SK-MEL-5 (cell line): ENCODE results near the gene KCNH3. TPM values are rescaled to one million over a fixed set of nuclear protein-coding genes. Genes with fewer than 3 reads are reported as not detected.

ENCODE experiments used
- DNase-seq: peaks from one replicate; pipeline ENCODE4 v3.0.0-alpha.2; 2016; ENCODE audit warnings: low read depth, low spot score
- in situ Hi-C: cut with HindIII; loops from 2 replicates; pipeline ENCODE4 v1.10.0; 2016; ENCODE audit warnings: low sequenced_read_pairs, high pct_unique_total_duplicates, low pct_unique_long_range_greater_than_20kb
- total RNA-seq: library from RNA; depleted of rRNA; stranded (reverse); fragments of >200 nt; shearing (Covaris generic); gene quantifications from 2 replicates; pipeline ENCODE4 v1.2.3, GENCODE V29; 2014

Gene KCNH3
- total RNA-seq, 1 experiment from 2014 or later, result 0.66 TPM

DNA sequence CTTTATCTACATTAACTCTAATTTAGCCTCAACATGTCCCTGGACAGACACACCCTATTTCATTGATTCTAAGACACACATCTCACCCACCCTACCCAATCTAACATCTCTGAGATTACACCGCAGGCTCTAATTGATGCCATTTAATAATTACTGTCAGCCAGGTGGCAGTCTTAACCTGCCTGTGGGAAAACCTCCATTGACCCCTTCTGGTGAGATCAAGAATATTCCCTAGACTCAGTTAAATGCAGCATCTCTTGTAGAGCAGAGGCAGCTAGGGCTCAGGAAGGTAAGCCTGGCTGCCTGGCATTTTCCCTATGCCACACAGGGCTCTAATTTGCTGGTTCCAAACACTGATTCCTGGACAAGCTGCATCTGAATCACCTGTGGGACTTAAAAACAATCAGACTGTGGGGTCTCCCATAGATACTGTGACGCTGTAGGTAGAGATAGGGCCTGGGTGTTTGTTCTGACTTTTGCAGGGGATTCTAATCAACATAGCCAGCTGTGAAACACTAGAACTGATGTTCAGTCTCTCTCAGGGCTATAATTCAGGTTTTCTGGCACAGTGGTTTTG, 14.8 kb downstream of the KCNH3 start:
- peak; percentile 61 for DNase-seq
- in situ Hi-C loops, result no loop called here

DNA sequence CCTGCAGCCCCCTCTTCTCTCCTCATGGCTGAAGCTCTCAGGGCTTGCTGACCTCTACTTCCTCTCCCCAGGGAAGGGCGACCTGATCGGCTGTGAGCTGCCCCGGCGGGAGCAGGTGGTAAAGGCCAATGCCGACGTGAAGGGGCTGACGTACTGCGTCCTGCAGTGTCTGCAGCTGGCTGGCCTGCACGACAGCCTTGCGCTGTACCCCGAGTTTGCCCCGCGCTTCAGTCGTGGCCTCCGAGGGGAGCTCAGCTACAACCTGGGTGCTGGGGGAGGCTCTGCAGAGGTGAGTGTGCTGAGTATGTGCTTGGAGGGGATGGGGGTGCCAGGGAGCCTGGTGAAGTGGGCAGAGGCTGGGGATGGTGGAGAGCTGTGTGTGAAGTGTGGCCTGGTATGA, 15.4 kb downstream of the KCNH3 start:
- DNase-seq, result no peak
- in situ Hi-C loops, result no loop called here

DNA sequence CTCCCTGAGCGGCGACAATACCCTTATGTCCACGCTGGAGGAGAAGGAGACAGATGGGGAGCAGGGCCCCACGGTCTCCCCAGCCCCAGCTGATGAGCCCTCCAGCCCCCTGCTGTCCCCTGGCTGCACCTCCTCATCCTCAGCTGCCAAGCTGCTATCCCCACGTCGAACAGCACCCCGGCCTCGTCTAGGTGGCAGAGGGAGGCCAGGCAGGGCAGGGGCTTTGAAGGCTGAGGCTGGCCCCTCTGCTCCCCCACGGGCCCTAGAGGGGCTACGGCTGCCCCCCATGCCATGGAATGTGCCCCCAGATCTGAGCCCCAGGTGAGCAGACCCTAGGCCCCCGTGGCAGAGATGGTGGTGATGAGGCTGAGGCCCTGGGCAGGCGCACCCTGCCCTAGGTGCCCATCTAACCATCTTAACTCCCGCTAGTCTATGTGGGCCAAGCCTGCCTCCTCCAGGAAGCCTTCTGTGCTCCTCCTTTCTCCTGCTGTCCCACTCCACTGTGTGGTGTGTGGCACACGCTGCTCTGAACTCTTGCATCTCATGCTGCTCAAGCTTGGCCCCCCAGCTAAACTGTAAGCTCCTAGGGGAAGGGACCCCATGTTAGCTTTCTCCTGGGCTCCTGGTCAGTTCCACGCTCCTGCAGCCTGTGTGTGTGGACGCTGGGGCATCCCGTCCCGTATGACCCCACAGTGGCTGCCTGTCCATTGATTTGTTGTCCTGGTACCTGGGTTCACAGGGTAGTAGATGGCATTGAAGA, 17.0 kb downstream of the KCNH3 start:
- no peak for DNase-seq
- in situ Hi-C loops, result no loop called here

DNA sequence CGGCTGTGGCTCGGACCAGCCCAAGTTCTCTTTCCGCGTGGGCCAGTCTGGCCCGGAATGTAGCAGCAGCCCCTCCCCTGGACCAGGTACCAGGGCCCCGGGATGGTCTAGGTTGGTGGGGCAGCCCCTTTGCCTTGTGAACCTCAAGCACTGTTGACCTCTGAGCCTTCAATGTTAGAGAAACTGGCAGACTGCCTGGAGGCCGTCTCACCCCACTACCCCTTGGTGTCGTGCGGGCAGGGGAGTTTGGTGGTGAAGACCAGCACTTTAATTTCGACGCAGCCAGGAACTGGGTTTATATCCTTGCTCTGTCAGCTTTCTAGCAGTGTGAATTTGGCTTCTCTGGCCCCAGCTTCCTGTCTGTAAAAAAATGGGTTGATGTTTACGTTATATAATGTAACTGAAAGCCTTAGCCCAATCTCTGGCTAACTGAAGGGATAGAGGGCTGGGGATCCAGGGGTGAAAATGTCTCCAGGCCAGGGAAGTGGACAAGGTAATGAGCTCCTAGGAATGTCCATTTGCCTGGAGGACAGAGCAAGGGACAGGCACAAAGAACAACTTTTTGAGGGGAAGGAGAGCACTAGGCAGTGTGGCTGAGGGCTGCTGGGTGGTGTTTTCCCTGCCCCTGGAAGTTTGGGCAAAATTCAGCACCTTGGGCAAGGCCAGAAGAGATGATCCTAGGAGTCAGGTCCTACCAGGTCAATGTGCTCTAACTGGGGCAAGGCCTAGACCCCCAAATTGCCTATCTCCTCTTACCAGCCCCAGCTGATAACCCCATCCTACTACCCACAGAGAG, 17.8 kb downstream of the KCNH3 start:
- DNase-seq, result no peak
- in situ Hi-C loops, result no loop called here

DNA sequence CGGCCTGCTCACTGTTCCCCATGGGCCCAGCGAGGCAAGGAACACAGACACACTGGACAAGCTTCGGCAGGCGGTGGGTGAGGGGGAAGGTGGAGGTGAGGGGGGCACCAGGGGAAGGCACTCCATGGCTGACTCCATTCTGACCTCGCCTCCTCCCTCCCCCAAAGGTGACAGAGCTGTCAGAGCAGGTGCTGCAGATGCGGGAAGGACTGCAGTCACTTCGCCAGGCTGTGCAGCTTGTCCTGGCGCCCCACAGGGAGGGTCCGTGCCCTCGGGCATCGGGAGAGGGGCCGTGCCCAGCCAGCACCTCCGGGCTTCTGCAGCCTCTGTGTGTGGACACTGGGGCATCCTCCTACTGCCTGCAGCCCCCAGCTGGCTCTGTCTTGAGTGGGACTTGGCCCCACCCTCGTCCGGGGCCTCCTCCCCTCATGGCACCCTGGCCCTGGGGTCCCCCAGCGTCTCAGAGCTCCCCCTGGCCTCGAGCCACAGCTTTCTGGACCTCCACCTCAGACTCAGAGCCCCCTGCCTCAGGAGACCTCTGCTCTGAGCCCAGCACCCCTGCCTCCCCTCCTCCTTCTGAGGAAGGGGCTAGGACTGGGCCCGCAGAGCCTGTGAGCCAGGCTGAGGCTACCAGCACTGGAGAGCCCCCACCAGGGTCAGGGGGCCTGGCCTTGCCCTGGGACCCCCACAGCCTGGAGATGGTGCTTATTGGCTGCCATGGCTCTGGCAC, 18.5 kb downstream of the KCNH3 start:
- no peak for DNase-seq
- in situ Hi-C loops, result no loop called here

DNA sequence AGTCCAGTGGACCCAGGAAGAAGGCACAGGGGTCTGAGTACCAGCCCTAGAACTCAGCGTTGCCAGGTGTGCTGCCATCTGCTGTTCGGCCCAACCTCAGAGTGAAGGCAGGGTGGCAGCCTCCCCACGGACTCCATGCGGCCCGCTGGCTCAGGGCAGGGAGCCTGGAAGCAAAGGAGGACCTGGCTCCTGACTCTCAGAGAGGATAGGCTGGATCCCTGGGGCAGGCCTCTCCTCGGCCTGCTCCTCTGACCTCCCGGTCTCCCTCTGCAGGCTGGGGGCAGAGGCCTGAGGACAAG, 19.0 kb downstream of the KCNH3 start:
- peak; percentile 19 for DNase-seq
- in situ Hi-C loops, result no loop called here

DNA sequence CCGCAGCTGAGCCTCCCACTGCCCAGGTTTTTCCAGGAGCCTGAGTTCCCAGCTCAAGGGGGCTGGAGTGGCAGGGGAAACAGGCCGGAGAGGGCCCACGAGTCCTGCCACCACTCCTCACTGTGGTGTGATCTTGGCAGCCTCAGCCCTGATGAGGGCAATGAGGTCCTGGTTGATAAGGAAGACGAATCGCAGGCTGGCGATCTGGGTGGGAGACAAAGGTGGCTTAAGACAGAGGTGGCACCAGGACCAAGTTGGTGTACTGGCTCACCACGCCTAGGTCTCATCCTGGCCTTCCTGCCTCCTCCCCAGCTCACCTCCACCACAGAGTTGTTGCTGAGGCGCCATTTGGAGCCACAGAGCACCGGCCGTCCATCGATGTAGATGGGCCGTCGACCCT, 19.7 kb downstream of the KCNH3 start:
- in situ Hi-C loops, result no loop called here
- DNase-seq, result no peak

DNA sequence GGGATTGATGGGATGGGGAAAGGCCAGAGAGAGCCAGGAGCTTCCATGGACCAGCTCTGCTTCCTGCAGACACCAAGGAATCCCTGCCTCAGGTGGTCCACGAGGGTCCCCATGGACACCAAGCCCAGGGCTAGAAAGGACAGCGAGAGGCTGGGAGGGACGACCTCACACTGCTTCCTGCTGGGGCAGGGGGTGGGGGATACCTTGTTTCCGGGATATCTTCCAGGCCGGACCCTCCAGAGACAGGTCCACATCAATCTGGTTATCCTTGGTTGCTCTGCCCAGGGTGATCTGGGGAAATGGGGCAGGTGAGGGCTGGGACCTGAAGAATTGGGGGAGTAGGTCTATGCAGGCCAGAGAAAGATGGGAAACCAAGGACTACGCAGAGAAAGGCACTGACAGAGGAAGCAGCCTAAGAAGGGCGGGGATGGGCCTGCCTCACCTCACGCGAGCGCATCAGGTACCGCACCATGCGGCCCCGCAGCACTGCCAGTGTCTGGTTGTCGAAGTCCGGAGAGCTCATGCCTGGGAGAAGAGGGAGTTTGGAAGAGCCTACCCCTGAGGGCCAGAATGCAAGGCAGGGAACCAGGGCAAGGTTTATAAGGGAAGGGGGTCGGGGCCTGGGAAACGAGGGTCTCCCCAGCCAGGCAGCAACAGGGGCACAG, 20.3 kb downstream of the KCNH3 start:
- in situ Hi-C loops, result no loop called here

DNA sequence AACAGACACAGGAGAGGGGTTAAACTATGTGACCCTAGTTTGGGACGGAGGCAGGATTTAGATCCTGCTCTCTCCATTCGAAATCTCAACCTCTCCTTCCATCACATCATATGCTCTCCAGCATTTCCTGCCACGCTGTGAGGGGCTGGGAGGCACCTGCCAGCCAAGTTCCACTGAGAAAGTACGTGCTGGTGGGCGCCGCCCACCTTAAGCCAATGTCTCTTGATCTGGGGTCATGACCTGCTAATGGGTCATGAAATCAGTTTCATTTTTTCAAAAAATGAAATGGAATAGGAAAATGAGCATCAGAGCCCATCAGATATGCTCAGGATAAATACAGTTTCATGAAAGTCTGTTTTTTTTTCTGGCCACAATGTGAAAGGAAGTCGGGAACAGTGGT, 21.9 kb downstream of the KCNH3 start:
- DNase-seq, result no peak
- in situ Hi-C loops, result no loop called here

More for the DNA sequence above, 20.3 kb downstream of the KCNH3 start:
- DNase-seq, result no peak

DNA sequence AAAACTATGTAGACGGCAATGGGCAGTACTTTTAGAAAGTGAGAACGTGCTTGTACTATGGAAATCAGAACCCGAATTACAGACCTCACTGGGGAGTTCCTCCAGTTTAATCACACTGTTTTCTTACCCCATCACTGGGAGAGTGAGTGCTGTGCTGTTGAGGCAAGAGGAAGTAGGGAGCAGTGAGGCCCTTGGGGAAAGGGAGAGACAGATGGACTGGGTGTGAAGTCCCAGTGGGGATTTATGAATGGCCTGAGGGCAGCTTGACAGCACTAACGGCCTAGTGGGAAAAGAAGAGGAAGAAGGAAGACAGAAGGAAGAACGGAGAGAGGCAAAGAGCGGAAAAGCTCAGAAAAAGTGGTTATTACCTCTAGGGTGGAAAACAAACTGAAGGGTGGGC, 23.4 kb downstream of the KCNH3 start:
- in situ Hi-C loops, result no loop called here
- no peak for DNase-seq

DNA sequence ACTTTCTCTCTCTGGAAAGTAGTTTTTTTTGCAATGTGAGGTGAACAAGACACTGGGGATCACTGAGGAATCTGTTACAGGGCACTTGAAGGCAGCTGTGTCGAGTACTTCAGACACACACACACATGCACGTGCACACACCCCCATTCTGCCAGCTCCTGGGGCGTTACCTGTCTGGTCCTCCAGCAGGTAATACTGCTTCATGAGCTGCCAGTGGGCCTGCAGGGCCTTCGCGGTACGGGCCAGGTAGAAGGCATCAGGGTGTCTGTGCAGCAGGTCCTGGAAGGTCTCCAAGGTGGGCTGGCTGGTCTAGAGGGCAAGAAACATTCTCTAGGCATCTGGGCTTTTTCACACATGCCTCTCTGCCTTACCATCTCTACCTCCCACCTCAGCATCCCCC, 24.0 kb downstream of the KCNH3 start:
- DNase-seq, result no peak
- in situ Hi-C loops, result no loop called here

DNA sequence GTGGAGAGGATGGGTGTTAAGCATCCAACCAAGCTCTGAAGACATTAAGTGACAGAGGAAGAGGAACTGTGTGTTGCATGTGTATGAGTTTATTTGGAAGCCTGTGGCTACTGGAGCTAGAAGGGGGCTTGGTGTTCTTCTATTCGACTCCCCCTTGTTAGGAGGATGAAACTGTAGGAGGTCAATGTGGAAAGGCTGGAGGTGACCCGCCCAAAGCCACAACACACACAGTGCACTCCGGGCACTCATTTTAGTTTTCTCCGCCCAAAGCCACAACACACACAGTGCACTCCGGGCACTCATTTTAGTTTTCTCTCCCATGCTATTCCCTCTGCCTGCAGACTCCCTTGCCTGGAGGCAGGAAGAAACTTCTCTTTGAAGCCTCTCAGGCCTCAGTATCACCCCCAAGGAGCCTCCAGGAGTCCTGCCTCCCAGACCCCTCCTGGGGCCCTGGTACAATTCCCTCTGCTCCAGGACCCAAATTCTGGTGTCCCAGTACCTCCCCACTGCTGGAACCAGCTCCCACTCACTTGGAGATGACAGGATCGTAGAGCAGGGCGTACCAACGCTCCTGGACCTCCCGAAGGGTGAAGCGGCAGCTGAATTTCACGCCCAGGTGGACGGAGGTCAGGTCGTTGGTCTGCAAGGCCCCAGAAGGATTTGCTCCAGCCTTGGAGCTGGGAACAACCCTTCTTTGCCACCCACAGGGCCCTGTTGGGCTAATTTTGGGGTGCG, 25.3 kb downstream of the KCNH3 start:
- no peak for DNase-seq
- in situ Hi-C loops, result no loop called here

DNA sequence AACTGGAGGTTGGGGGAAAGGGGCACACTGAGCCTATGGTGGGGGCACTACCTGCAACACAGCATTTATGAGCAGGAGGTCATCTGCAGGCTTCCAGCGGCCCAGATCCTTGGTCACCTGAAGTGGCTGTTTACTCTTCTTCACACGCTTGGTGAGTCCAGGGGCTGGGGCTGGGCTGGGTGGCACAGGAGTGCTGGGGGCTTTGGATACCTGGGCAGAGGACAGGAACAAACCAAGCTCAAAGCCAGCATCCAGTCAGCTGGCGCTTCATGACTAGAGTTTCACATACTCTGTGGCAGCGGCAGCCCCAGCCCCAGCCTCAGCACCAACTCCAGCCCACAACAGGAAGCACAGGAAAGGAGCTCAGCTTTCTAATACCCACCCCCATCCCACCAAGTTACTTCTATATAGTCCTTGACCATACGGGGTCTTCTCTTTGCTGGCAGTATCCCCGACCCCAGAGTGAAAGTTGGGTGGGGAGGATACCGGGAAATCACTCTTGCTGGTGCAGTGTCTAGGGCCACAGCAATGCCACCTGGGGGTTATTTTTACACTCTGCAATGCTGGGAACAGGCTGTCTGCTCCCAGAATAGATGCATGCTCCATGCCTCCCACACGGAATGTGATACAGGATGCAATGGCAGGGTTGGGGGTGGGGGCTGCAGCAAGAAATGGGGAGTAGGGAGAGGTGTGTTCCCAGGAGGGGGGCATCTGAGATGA, 26.0 kb downstream of the KCNH3 start:
- no peak for DNase-seq
- in situ Hi-C loops, result no loop called here

DNA sequence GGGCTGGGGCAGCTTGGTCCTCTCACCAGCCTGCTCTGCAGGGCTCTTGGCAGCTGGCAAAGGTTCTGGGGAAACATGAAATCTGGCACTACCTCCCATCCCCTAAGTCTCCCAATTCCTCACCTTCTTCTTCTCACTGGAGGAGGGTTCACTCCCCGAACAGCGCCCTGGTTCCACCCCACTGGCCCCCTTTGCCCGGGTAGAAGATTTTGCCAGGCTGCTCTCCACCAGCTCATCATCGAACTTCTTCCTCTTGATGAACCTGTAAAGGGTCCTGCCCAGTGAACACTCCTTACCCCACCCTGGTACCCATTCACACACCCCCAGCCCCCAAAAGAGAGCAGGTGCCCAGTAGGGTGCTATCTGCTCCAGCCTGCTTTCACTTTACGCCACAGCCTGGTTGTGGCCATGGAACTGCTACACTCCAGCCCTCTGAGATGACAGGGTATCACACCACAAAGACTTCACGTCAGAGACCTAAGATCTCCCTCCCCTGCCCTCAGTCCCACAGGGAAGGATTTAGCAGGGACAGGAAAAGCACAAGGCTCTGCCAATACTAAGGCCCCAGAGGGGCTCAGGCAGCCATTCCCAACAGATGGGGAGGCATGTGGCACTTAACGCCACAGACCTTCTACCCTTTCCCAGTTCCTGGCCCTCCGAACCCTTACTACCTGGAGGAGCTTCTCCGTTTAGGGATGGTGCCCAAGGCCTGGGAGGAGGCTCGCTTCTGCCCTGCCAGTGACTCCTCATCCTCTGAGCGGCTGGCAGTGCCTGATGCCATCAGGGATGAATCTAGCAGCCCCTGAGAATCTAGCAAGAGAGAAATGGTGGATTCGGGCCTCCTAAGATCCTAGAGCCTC, 26.8 kb downstream of the KCNH3 start:
- in situ Hi-C loops, result no loop called here
- DNase-seq, result no peak

DNA sequence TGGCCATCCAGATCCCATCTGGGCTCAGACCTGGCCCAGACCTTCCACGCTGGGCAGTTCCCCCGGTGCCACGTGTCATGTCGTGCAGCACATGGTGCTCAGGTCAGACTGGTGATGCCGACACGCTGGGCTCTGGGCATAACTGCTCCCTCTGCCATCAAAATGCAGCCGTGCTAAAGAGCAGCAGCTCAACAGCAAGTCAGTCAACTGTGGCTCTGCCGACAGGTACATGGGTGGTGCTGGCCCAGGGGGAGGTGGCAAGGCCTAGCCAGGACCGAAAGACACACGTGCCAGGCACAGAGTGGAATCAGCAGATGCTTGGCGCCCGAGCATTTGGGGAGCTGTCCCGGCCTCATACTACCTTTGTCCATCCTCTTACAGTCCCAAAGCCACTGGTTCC, 27.5 kb downstream of the KCNH3 start:
- no peak for DNase-seq
- in situ Hi-C loops, result no loop called here

DNA sequence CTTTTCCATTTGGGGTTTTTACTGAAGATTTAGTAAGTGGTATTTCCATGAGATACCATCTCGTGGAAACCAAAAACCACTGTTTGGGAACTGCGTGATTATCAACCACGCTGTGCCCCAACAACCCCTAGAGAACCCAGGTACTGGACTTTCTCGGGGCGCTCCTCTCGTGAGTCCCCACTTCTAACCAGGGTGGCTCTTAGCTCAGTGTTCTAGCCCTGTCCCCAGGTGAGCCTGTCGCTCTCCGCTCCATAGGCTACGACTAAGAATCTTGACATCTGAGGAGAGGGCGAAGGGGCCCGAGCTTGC, 28.4 kb downstream of the KCNH3 start:
- DNase-seq, result no peak
- in situ Hi-C loops, result no loop called here
